Measurements from ENCODE around the gene IYD.

The IYD gene

DNA sequence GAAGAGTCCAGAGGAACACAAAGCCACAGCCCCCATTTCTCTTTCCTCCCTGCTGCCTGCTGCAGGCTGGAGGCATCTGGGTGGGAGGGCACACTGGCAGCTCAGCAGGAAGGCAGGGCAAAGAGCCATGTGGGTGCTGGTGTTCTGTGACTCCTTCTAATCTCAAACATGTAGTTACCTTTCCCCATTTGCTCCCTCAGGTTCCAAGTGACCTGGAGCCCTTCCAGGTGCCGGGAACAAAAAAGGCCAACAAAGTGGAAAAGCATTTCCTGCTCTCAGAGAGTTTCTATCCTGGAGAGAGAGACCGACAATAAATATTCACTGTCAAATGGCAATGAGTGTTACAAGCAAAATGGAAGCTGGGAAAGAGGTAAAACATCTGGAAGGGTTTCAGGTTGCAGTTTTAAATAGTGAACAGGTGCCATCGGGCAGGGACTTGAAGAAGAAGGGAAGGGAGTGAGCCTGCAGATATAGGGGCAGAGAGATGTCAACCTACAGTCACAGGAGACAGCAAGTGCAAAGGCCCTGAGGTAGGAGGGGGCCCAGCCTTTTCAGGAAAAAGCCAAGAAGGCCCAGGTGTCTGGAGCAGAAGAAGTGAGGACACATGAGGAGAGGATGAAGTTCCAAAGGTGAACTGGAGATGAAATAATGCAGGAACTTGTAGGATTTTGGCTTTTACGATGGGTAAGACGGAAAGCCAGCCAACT, 43.6 kb upstream of the IYD start:
- TF ChIP-seq, protein P1, sequence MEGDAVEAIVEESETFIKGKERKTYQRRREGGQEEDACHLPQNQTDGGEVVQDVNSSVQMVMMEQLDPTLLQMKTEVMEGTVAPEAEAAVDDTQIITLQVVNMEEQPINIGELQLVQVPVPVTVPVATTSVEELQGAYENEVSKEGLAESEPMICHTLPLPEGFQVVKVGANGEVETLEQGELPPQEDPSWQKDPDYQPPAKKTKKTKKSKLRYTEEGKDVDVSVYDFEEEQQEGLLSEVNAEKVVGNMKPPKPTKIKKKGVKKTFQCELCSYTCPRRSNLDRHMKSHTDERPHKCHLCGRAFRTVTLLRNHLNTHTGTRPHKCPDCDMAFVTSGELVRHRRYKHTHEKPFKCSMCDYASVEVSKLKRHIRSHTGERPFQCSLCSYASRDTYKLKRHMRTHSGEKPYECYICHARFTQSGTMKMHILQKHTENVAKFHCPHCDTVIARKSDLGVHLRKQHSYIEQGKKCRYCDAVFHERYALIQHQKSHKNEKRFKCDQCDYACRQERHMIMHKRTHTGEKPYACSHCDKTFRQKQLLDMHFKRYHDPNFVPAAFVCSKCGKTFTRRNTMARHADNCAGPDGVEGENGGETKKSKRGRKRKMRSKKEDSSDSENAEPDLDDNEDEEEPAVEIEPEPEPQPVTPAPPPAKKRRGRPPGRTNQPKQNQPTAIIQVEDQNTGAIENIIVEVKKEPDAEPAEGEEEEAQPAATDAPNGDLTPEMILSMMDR (IDR thresholded peaks at IDR 0.05; ENCODE audit: control insufficient read depth, insufficient read depth, low read depth, low read length, missing control alignments) = no peak
- no peak overlapping the region for H3K4me3 ChIP-seq (ENCODE audit: control insufficient read depth, low read depth, low read length)
- DNase-seq (ENCODE audit: low read depth) = no peak

DNA sequence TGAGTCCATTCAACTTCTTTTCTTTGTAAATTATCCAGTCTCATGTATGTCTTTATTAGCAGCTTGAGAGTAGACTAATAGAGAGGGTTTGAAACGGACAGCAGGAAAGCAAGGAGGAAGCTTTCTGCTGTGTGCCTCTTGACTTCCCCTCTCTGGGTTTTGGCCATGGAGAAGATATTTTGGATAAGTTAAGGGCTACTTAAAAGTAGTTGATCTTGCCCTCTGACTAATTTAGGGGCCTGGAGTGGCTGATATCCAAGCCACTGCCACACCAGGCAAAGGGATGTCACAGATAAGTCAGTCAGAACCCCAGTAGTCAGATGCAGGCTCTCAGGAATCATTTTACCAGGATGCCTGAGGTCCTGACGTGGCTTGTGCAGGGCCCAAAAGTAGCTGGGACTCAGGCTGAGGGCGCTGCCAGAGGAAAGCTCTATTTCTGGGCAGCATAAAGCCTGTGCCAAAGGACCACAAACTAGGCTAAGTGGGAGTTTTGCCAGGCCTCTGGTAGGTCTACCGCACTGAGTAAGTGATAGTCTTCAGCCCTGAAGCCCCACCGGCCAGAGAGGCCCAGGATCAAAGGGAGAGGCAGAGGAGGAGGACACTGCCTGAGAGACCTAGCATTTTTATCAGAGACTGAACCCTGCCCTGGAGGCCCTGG, 41.6 kb upstream of the IYD start:
- TF ChIP-seq, protein P1 (IDR thresholded peaks at IDR 0.05; ENCODE audit: control insufficient read depth, insufficient read depth, low read depth, low read length, missing control alignments) = no peak
- DNase-seq (ENCODE audit: low read depth) = no peak
- H3K4me3 ChIP-seq (ENCODE audit: control insufficient read depth, low read depth, low read length) = no peak overlapping the region

DNA sequence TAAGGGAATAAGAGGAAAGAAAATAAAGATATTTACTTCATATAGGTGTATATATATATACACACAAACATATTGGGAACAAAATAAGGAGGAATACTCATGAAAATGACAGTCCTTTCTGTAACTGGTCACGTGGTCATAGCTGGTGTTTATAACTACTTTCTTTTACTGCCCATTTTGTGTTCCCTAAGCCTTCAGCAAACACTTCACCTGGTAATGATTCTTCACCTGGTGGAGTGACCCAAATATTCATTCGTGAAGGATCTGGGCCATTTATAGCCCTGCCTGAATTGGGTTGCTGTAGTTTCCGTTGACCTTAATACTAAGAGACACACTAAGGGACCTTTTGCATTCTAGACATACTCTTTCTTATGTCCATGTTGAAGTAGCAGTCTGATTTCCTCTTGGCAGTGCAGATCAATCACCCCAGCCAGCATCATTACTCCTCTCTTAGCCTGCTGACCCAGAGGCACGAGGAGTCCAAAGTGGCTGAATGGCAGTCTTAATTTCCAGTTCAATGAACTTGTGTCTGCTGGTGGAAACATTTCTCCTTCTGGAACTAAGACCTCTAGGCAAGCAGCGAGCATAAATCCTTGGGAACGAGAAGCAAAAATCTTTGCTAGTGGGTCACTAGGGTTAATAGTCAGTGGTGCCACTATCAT, 39.9 kb upstream of the IYD start:
- H3K4me3 ChIP-seq (ENCODE audit: control insufficient read depth, low read depth, low read length) = no peak overlapping the region
- TF ChIP-seq, protein P1 (IDR thresholded peaks at IDR 0.05; ENCODE audit: control insufficient read depth, insufficient read depth, low read depth, low read length, missing control alignments) = no peak
- DNase-seq (ENCODE audit: low read depth) = no peak

DNA sequence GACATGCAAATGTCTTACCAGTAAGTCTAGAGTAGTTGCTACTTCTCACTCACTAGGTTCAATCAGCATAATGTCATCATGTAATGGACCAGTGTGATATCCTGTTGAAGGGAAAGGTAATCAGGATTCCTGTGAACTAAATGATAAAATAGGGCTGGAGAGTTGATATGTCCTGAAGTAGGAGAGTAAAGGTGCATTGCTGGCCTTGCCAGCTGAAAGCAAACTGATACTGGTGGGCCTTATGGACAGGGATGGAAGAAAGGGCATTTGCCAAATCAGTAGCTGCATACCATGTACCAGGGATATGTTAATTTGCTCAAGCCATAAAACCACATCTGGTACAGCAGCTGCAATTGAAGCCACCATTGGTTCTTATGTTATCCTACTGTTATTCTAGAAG, 37.5 kb upstream of the IYD start:
- DNase-seq (ENCODE audit: low read depth) = no peak
- H3K4me3 ChIP-seq (ENCODE audit: control insufficient read depth, low read depth, low read length) = no peak overlapping the region
- TF ChIP-seq, protein P1 (IDR thresholded peaks at IDR 0.05; ENCODE audit: control insufficient read depth, insufficient read depth, low read depth, low read length, missing control alignments) = no peak

DNA sequence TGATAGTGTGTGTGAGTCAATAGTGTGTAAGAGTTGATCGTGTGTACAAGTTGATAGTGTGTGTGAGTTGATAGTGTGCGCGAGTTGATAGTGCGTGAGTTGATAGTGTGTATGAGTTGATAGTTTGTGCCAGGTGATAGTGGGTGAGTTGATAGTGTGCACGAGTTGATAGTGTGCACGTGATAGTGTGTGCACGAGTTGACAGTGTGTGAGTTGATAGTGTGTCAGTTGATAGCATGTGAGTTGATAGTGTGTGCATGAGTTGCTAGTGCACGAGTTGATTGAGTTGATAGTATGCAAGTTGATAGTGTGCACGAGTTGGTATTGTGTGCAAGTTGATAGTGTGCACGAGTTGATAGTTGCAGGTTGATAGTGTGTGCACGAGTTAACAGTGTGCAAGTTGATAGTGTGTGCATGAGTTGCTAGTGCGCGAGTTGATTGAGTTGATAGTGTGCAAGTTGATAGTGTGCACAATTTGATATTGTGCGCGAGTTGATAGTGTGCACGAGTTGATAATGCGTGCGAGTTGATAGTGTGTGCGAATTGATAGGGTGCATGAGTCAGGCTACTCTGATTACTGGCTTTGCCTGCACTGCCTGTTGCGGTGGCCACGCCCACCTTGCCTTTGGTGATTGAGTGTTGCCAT, 35.8 kb upstream of the IYD start:
- DNase-seq (ENCODE audit: low read depth) = no peak
- no peak overlapping the region for H3K4me3 ChIP-seq (ENCODE audit: control insufficient read depth, low read depth, low read length)
- TF ChIP-seq, protein P1 (IDR thresholded peaks at IDR 0.05; ENCODE audit: control insufficient read depth, insufficient read depth, low read depth, low read length, missing control alignments) = no peak

DNA sequence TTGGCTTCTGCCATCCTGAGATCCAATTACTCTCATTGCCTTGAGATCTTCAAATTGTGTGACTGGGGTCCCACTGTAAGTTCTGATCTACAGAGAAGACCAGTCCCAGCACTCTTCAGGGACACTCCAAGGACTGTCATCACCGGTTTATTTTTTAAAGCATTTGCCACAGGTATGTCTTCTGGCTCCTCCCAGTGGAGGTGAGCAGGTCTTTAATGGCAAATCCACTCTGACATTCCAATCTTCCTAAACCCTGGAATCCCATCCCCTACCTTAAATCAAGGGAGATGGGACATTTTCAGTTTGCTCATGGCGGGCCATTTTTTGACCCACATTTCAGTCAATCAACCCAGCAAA, 35.2 kb upstream of the IYD start:
- TF ChIP-seq, protein P1 (IDR thresholded peaks at IDR 0.05; ENCODE audit: control insufficient read depth, insufficient read depth, low read depth, low read length, missing control alignments) = no peak
- H3K4me3 ChIP-seq (ENCODE audit: control insufficient read depth, low read depth, low read length) = no peak overlapping the region
- no peak for DNase-seq (ENCODE audit: low read depth)
